Naive B cell (primary cell): ENCODE data around the gene TGFB3. TPM values are rescaled to one million over a fixed set of nuclear protein-coding genes. Genes with fewer than 3 reads are reported as not detected.

Experiments used
- ATAC-seq, 2 donors: fragments of 150-1000 bp; cut with Tn5 transposase; 2 replicates each; pipeline ENCODE4 v1.10.0; 2021; ENCODE audit warnings: low read depth in 2 of 2, mild to moderate bottlenecking in 2 of 2, moderate library complexity in 2 of 2
- DNase-seq: peaks from one replicate; pipeline ENCODE4 v3.0.0; 2022
- H3K27ac Mint-ChIP-seq, 6 donors: one replicate each; pipeline ENCODE4 v1.8.0; 2020 to 2022; ENCODE audit warnings: mild to moderate bottlenecking in 6 of 6, mixed read lengths in 6 of 6, moderate library complexity in 5 of 6, inconsistent platforms in 2 of 6
- H3K27me3 Mint-ChIP-seq, 3 donors: one replicate each; pipeline ENCODE4 v1.8.0; 2021 to 2022; ENCODE audit warnings: mixed read lengths in 3 of 3, mild to moderate bottlenecking in 1 of 3
- H3K36me3 Mint-ChIP-seq, 2 donors: one replicate each; pipeline ENCODE4 v1.8.0; 2020 to 2022; ENCODE audit warnings: mixed read lengths in 2 of 2, inconsistent platforms in 1 of 2, mild to moderate bottlenecking in 1 of 2
- H3K4me1 Mint-ChIP-seq, 3 donors: one replicate each; pipeline ENCODE4 v1.8.0; 2020 to 2022; ENCODE audit warnings: mixed read lengths in 3 of 3, inconsistent platforms in 1 of 3, mild to moderate bottlenecking in 1 of 3, moderate library complexity in 1 of 3
- H3K4me3 Mint-ChIP-seq, 8 donors: one replicate each; pipeline ENCODE4 v1.8.0; 2020 to 2022; ENCODE audit warnings: mild to moderate bottlenecking in 8 of 8, mixed read lengths in 8 of 8, moderate library complexity in 8 of 8, inconsistent platforms in 2 of 8
- H3K9me3 Mint-ChIP-seq, 7 donors: one replicate each; pipeline ENCODE4 v1.8.0; 2020 to 2022; ENCODE audit warnings: mixed read lengths in 7 of 7, mild to moderate bottlenecking in 5 of 7, inconsistent platforms in 2 of 7, moderate library complexity in 1 of 7
- polyA plus RNA-seq, 6 donors: library from polyadenylated mRNA; unstranded; fragments of 300-500 nt; fragmentation: Illumina TruSeq; gene quantifications; one replicate each; pipeline ENCODE4 v1.2.3, GENCODE V29; 2021; ENCODE audit warnings: low read depth in 6 of 6

The TGFB3 gene
- polyA plus RNA-seq, 6 donors from 2014 or later: 0.19 to 0.66 (median 0.43) TPM; not detected in 1

- ATAC-seq: no peak
- DNase-seq: no peak
- peak overlapping the region; percentile 74 to 95 (median 90) for H3K4me3 Mint-ChIP-seq
- H3K27me3 Mint-ChIP-seq: no peaks in the 10 kb centered on the region
- no peaks in the 10 kb centered on the region for H3K36me3 Mint-ChIP-seq
- H3K9me3 Mint-ChIP-seq: no peaks in the 10 kb centered on the region
- H3K27ac Mint-ChIP-seq: peak overlapping the region in 4 of 6 donors; percentile 56 to 86 (median 72)
- peaks cover 50 to 62% (median 51%) of the 10 kb centered on the region in 3 donors for H3K4me1 Mint-ChIP-seq
These were observed 1.2 kb upstream of the TGFB3 start for GRCh38 chr14:75983019-75983358.

GRCh38 chr14:75982266-75983018 is 647 bp upstream of the TGFB3 start:
- Mint-ChIP-seq H3K4me3 (peak overlapping the region; percentile 74 to 95 (median 90)), H3K36me3 (no peaks in the 10 kb centered on the region), H3K9me3 (no peaks in the 10 kb centered on the region), H3K27ac (peak overlapping the region in 4 of 6 donors; percentile 9 to 93 (median 84)), H3K4me1 (peaks cover 55 to 67% (median 56%) of the 10 kb centered on the region in 3 donors), H3K27me3 (no peaks in the 10 kb centered on the region)
- DNase-seq (peak; percentile 80), ATAC-seq (peak; percentile 52 to 62)

GRCh38 chr14:75980856-75981255 is 939 bp downstream of the TGFB3 start:
- Mint-ChIP-seq H3K27me3 (no peaks in the 10 kb centered on the region), H3K4me1 (peaks cover 51 to 72% (median 58%) of the 10 kb centered on the region in 3 donors), H3K36me3 (no peaks in the 10 kb centered on the region), H3K4me3 (peak overlapping the region; percentile 74 to 95 (median 88)), H3K27ac (peak overlapping the region in 4 of 6 donors; percentile 46 to 86 (median 82)), H3K9me3 (no peaks in the 10 kb centered on the region)
- ATAC-seq: no peak
- no peak for DNase-seq

GRCh38 chr14:75979648-75980565 is 1.9 kb downstream of the TGFB3 start:
- H3K4me3 Mint-ChIP-seq: peak overlapping the region; percentile 70 to 89 (median 82)
- ATAC-seq (no peak), DNase-seq (no peak)
- peaks cover 47 to 66% (median 58%) of the 10 kb centered on the region in 3 donors for H3K4me1 Mint-ChIP-seq
- H3K9me3 Mint-ChIP-seq: no peaks in the 10 kb centered on the region
- H3K27ac Mint-ChIP-seq: peak overlapping the region in 4 of 6 donors; percentile 46 to 89 (median 68)
- H3K36me3 Mint-ChIP-seq: no peaks in the 10 kb centered on the region
- H3K27me3 Mint-ChIP-seq: no peaks in the 10 kb centered on the region

GRCh38 chr14:75979071-75979571 is 2.7 kb downstream of the TGFB3 start:
- ATAC-seq (no peak), DNase-seq (no peak)
- Mint-ChIP-seq H3K27me3 (no peaks in the 10 kb centered on the region), H3K4me3 (peak overlapping the region; percentile 60 to 86 (median 73)), H3K4me1 (peaks cover 47 to 71% (median 58%) of the 10 kb centered on the region in 3 donors), H3K27ac (peak overlapping the region in 5 of 6 donors; percentile 69 to 97 (median 92)), H3K36me3 (no peaks in the 10 kb centered on the region), H3K9me3 (no peaks in the 10 kb centered on the region)

- no peaks in the 10 kb centered on the region for H3K27me3 Mint-ChIP-seq
- H3K27ac Mint-ChIP-seq: peak overlapping the region in 4 of 6 donors; percentile 70 to 93 (median 92)
- peaks cover 47 to 72% (median 60%) of the 10 kb centered on the region in 3 donors for H3K4me1 Mint-ChIP-seq
- ATAC-seq: peak; percentile 20 to 29
- no peaks in the 10 kb centered on the region for H3K36me3 Mint-ChIP-seq
- no peaks in the 10 kb centered on the region for H3K9me3 Mint-ChIP-seq
- DNase-seq: peak; percentile 29
- peak overlapping the region; percentile 42 to 90 (median 75) for H3K4me3 Mint-ChIP-seq
These were observed 3.5 kb downstream of the TGFB3 start for GRCh38 chr14:75978249-75978731.

- H3K27me3 Mint-ChIP-seq: no peaks in the 10 kb centered on the region
- no peaks in the 10 kb centered on the region for H3K36me3 Mint-ChIP-seq
- no peak overlapping the region for H3K27ac Mint-ChIP-seq
- ATAC-seq (no peak), DNase-seq (no peak)
- no peaks in the 10 kb centered on the region for H3K9me3 Mint-ChIP-seq
- H3K4me1 Mint-ChIP-seq: peaks cover 47 to 66% (median 64%) of the 10 kb centered on the region in 3 donors
- peak overlapping the region in 2 of 8 donors; percentile 68 to 85 for H3K4me3 Mint-ChIP-seq
These were observed 4.2 kb downstream of the TGFB3 start for GRCh38 chr14:75977582-75977943.

- ATAC-seq: no peak
- Mint-ChIP-seq H3K9me3 (no peaks in the 10 kb centered on the region), H3K4me1 (peaks cover 47 to 69% (median 69%) of the 10 kb centered on the region in 3 donors), H3K27me3 (no peaks in the 10 kb centered on the region), H3K27ac (peak overlapping the region in 3 of 6 donors; percentile 61 to 75 (median 63)), H3K4me3 (peak overlapping the region in 4 of 8 donors; percentile 1 to 85 (median 24)), H3K36me3 (no peaks in the 10 kb centered on the region)
- no peak for DNase-seq
These were observed 4.8 kb downstream of the TGFB3 start for GRCh38 chr14:75976826-75977581.

- peak overlapping the region in 1 of 6 donors; percentile 45 for H3K27ac Mint-ChIP-seq
- no peaks in the 10 kb centered on the region for H3K9me3 Mint-ChIP-seq
- H3K27me3 Mint-ChIP-seq: no peaks in the 10 kb centered on the region
- ATAC-seq (no peak), DNase-seq (no peak)
- H3K36me3 Mint-ChIP-seq: peaks cover 5 to 8% of the 10 kb centered on the region in 2 donors
- peaks cover 12 to 34% (median 29%) of the 10 kb centered on the region in 3 donors for H3K4me1 Mint-ChIP-seq
- H3K4me3 Mint-ChIP-seq: no peak overlapping the region
These were observed 8.9 kb downstream of the TGFB3 start for GRCh38 chr14:75972801-75973421.

- Mint-ChIP-seq H3K27ac (no peak overlapping the region), H3K4me3 (no peak overlapping the region), H3K27me3 (no peaks in the 10 kb centered on the region), H3K4me1 (peaks cover 10 to 21% (median 20%) of the 10 kb centered on the region in 3 donors), H3K36me3 (peaks cover 8 to 14% of the 10 kb centered on the region in 2 donors), H3K9me3 (no peaks in the 10 kb centered on the region)
- no peak for DNase-seq
- no peak for ATAC-seq
These were observed 10.3 kb downstream of the TGFB3 start for GRCh38 chr14:75971509-75971908.

GRCh38 chr14:75970989-75971388 is 10.8 kb downstream of the TGFB3 start:
- H3K36me3 Mint-ChIP-seq: peaks cover 12 to 17% of the 10 kb centered on the region in 2 donors
- no peak for ATAC-seq
- no peak overlapping the region for H3K4me3 Mint-ChIP-seq
- H3K27ac Mint-ChIP-seq: no peak overlapping the region
- peaks cover 9 to 23% (median 20%) of the 10 kb centered on the region in 3 donors for H3K4me1 Mint-ChIP-seq
- no peaks in the 10 kb centered on the region for H3K27me3 Mint-ChIP-seq
- no peaks in the 10 kb centered on the region for H3K9me3 Mint-ChIP-seq
- no peak for DNase-seq

- ATAC-seq (no peak), DNase-seq (no peak)
- Mint-ChIP-seq H3K4me3 (no peak overlapping the region), H3K27ac (peak overlapping the region in 1 of 6 donors; percentile 66), H3K4me1 (peaks cover 19 to 30% (median 29%) of the 10 kb centered on the region in 3 donors), H3K9me3 (no peaks in the 10 kb centered on the region), H3K36me3 (peaks cover 17% of the 10 kb centered on the region in 2 donors), H3K27me3 (no peaks in the 10 kb centered on the region)
These were observed 11.9 kb downstream of the TGFB3 start for GRCh38 chr14:75969891-75970290.
